Measurements from ENCODE around the gene BRWD1.

Gene BRWD1

DNA sequence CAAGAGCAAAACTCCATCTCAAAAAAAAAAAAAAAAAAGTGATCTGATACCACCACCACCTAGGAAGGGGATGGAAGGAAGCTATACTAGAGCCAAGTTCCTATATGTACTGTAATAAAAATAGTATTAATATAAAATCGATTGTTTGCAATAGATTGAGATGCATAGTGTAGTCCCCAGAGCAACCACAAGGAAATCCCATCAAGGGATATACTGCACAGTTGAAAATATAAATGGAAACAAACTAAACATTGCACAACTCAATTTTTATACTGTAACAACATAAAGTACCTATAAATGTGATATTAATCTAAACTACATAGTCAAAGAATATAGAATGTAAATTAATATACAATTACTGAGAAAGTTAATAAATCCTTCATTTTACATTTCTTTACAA is 109.3 kb downstream of the BRWD1 start:
- no peak for DNase-seq (ENCODE audit: low read depth in 2 of 2, low spot score in 1 of 2)

GRCh38 chr21:39198800-39199199 is 114.6 kb downstream of the BRWD1 start:
- no peak for DNase-seq (ENCODE audit: low read depth in 2 of 2, low spot score in 1 of 2)

DNA sequence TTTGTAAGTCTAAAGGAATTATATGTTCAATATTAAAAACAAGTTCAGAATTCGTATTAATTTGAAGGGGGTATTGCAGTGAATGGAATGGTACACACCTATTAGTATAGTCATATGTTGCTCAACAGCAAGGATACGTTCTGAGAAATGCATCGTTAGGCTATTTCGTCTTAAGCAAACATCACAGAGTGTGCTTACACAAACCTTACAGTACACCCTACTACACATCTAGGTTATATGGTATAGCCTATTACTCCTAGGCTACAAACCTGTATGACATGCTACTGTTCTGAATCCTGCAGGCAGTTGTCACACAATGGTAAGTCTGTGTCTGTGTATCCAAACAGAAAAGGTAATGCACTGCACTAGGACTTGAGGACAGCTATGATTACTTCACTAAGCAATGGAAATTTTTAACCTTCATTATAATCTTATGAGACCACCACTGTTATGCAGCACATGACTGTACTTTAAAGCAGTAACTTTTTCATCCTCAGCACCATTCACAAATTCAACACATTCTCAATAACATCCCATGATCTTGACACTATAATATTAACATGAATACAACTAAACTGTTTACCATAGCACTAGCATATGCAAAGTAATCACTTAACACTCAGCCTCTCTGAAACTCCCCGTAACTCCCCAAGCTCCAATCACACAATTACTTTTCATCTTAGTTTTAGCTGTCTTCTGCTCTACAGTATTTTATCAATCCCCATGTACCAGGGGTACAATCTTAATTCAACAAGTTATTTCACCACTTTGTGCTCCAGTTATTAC is 115.8 kb downstream of the BRWD1 start:
- no peak for DNase-seq (ENCODE audit: low read depth in 2 of 2, low spot score in 1 of 2)

- no peak for DNase-seq (ENCODE audit: low read depth in 2 of 2, low spot score in 1 of 2)
Observed at GRCh38 chr21:39196838-39197237, 116.6 kb downstream of the BRWD1 start.

- no peak for DNase-seq (ENCODE audit: low read depth in 2 of 2, low spot score in 1 of 2)
Observed at GRCh38 chr21:39196310-39196709, 117.1 kb downstream of the BRWD1 start.

DNA sequence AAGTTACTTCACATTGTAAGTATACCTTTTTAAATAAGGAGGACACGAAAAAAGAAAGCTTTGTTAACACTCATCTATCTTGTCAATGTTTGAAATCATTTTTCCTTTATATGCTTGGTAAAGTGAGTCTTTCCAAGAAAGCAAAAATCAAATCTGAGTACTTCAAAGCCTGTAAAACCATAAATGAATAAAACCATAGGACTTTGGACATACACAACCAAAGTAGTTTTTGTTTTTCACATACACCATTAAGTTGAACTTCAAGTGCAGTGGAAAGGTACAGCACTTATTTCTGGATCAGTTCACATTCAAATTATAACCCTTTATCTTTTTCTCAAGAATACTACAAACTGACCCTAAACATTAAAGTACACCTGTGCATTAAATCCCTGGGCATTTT is 120.1 kb downstream of the BRWD1 start:
- no peak for DNase-seq (ENCODE audit: low read depth in 2 of 2, low spot score in 1 of 2)

DNA sequence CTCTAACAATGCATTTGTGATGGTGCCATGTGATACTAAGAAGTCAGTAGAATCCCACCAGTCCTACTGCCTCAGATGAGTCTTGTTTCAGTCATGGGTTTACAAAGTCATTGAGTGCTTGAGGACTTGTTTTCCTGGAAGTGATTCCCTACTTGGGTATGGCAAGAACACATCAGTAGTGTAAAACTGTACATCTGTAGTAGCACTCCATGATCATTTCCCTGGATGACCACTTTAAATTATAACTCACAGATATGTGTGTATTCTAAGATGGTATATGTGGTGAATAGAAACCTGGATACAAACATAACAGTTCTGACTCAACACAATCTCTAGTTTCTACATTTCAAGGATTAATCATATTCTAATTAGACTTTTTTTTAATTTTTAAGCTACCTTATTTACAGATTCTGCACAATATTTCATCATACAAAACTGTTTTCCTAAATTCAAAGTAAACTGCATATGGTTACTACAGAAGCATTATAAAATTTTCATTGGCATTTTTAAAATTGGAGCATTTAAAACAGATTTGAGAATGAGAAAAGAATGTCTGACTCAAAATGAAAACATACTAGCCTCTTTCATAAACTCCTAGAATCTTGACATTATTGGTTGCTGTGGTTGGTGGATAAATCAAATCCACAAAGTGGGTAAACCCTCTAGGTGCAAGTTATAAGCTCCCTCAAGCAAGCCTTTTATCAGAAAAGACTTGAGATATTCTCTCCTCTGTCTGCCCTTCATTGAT is 123.4 kb downstream of the BRWD1 start:
- no peak for DNase-seq (ENCODE audit: low read depth in 2 of 2, low spot score in 1 of 2)

- DNase-seq (ENCODE audit: low read depth in 2 of 2, low spot score in 1 of 2) = no peak
Observed at GRCh38 chr21:39188521-39189139, 124.8 kb downstream of the BRWD1 start.

DNA sequence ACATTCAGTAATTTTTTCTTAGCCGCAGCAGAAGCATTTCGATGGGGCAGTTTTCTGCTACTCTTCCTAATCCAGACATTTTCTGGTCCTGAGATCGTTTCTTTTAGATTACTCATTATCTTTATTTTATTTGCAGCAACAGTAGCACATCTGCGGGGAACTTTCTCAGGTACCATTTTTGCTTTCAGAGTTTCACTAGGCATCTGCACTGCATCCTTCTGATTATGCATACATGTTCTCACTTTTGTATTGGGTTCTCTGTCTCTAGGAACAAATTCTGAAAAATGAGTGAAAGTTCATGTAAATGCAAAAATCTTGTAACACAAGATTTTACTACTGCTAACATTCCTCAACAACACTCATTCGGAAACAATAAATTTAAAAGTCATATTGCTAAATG is 126.3 kb downstream of the BRWD1 start:
- no peak for DNase-seq (ENCODE audit: low read depth in 2 of 2, low spot score in 1 of 2)

- DNase-seq (ENCODE audit: low read depth in 2 of 2, low spot score in 1 of 2) = no peak
Observed at GRCh38 chr21:39186676-39187075, 126.8 kb downstream of the BRWD1 start.

- no peak for DNase-seq (ENCODE audit: low read depth in 2 of 2, low spot score in 1 of 2)
Observed at GRCh38 chr21:39185157-39185556, 128.3 kb downstream of the BRWD1 start.

DNA sequence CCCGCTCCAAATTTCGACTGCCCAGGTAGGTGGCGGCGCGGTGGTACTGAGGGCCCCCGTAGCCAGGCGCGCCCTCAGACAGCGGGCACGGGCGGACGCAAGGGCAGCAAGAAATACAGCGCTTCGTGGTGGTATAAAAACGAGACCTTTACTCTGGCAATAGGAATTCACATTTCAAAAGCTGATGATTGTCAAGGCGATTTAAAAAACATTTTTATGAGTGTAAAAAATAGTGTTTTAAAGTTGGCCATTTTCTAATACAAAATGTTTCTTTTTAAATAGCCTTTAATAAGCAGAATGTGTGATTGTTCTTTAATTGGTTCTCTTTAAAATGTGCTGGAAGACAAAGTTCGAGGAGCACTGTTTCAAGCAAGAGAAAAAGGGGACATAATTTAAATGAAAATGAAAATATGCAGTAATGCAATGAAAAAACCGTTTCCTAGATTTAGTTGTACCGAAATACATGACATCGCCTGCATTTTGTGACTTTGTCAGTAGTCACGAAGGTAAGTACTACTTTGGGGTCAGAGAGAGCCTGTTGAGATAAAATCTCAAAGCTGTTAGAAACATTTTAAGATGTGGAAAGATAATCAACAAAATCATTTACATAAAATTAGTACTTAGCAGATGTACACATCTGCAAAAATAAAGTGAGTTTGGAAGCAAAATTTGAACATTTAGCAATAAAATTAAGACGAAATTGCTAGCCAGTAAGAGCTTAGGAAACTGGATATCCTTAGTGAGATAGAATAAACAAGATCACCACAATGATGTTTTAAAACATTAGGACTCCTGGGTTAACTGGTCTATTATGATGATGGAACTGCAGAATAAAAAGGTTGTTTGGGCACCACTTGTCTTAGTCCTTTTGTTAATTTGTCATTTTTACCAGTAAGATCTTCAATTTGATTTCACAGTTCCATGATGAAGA is 129.1 kb downstream of the BRWD1 start:
- DNase-seq (ENCODE audit: low read depth in 2 of 2, low spot score in 1 of 2) = no peak

GRCh38 chr21:39183272-39184049 is 130.0 kb downstream of the BRWD1 start, which contains the start of gene PSMG1:
PSMG1 (minus strand) TSS chr21:39183451; CDS start chr21:39183385, 66 bp downstream.
- peak; percentile 85 to 91 for DNase-seq (ENCODE audit: low read depth in 2 of 2, low spot score in 1 of 2)

GRCh38 chr21:39182484-39183271 is 130.8 kb downstream of the BRWD1 start:
- DNase-seq (ENCODE audit: low read depth in 2 of 2, low spot score in 1 of 2) = no peak

DNA sequence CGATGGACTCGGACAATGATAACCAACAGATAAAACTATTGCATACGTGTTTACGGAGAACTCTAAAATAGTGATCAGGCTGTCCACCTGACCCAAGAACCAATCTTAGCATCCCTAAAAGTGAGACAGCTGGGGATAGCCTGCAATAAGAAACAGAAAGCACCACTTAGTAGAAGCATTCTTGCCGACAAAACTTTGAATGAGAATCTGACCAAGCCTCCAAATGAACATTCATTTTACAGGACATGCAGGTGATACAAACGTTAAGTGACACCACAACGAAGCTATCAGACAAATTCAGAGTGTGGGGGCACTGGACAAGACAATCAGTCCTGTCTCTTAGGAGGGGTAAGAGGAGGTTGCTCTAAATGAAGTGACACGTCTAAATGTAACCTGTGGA is 131.4 kb downstream of the BRWD1 start:
- no peak for DNase-seq (ENCODE audit: low read depth in 2 of 2, low spot score in 1 of 2)

DNA sequence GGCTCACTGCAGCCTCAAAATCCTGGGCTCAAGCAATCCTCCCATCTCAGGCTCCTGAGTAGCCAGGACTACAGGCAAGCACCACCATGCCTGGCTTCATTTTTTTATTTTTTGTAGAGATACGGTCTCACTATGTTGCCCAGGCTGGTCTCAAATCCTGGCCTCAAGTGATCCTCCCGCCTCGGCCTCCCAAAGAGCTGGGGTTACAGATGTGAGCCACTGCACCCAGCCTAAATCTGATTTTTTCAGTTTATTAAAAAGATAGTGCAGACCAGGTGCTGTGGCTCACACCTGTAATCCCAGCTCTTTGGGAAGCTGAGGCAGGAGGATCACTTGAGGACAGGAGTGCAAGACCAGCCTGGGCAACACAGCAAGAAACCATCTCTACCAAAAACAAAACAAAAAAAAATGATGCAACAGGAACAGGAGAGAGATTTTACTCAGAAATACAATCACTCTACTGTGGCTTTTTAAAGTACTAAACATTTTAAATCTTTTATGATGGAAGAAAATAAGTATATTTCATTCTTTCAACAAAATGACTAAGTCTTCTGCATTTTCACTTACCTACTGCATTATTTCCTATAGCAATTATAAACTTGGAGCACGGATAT is 132.1 kb downstream of the BRWD1 start:
- DNase-seq (ENCODE audit: low read depth in 2 of 2, low spot score in 1 of 2) = no peak

GRCh38 chr21:39180429-39181019 is 132.9 kb downstream of the BRWD1 start:
- DNase-seq (ENCODE audit: low read depth in 2 of 2, low spot score in 1 of 2) = no peak

DNA sequence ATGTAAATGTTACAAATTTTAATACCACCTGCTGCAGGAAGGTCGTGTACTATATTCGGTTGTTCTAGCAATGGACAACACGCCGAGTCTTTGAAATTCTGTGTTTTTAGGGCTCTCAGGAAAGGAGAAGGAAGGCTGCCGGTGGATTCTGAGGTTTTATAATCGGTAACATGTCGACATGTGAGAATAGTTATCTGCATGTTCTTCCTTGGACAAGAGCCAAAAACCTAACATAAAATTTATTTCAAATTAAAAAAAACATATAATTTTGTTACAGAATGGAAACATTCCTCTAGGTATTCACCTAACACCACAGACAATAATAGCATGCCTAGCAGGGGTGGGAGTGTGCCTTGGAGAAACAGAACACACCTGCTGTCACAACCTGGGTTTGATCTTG is 135.0 kb downstream of the BRWD1 start:
- no peak for DNase-seq (ENCODE audit: low read depth in 2 of 2, low spot score in 1 of 2)

- DNase-seq (ENCODE audit: low read depth in 2 of 2, low spot score in 1 of 2) = no peak
Observed at GRCh38 chr21:39176271-39176709, 137.1 kb downstream of the BRWD1 start.
